ENCODE measurements around the gene CACNA2D4. TPM values are rescaled to one million over a fixed set of nuclear protein-coding genes. Genes with fewer than 3 reads are reported as not detected.

CACNA2D4 gene
- total RNA-seq, 4 donors from 2014 or later = 0.84 to 3.8 (median 3.4) TPM

- no peak for DNase-seq (ENCODE audit: extremely low spot score)
- H3K36me3 ChIP-seq = no peaks in the 10 kb centered on the region
- H3K27me3 ChIP-seq = peaks cover 0 to 9% (median 0%) of the 10 kb centered on the region in 4 donors
- intact Hi-C loops (cut with DNase I) = no loop called here
- H3K4me1 ChIP-seq = no peaks in the 10 kb centered on the region
- H3K9me3 ChIP-seq = no peaks in the 10 kb centered on the region
- WGBS = 89% methylated on average over 7 of the region's 7 CpGs
- no peak for TF ChIP-seq POLR2AphosphoS5 (IDR thresholded peaks at IDR 0.05)
- TF ChIP-seq CTCF (IDR thresholded peaks at IDR 0.05) = no peak
- TF ChIP-seq EP300 (IDR thresholded peaks at IDR 0.05) = no peak
- TF ChIP-seq POLR2A (IDR thresholded peaks at IDR 0.05; ENCODE audit: low read depth) = no peak
- H3K27ac ChIP-seq (replicated peaks in 1 of 4) = no peak overlapping the region
- no peak overlapping the region for H3K4me3 ChIP-seq
Observed at GRCh38 chr12:1872448-1872847, 46.0 kb downstream of the CACNA2D4 start.

- H3K27ac ChIP-seq (replicated peaks in 1 of 4) = no peak overlapping the region
- no peaks in the 10 kb centered on the region for H3K9me3 ChIP-seq
- no peaks in the 10 kb centered on the region for H3K36me3 ChIP-seq
- H3K27me3 ChIP-seq = peaks cover 0 to 11% (median 0%) of the 10 kb centered on the region in 4 donors
- no peaks in the 10 kb centered on the region for H3K4me1 ChIP-seq
- DNase-seq (ENCODE audit: extremely low spot score) = peak; percentile 45
- intact Hi-C loops (cut with DNase I) = no loop called here
- WGBS = 78% methylated on average over 6 of the region's 6 CpGs
- TF ChIP-seq POLR2AphosphoS5 (IDR thresholded peaks at IDR 0.05) (no peak), CTCF (IDR thresholded peaks at IDR 0.05) (no peak)
- H3K4me3 ChIP-seq = no peak overlapping the region
Observed at GRCh38 chr12:1872001-1872400, 46.5 kb downstream of the CACNA2D4 start.

GRCh38 chr12:1870998-1871917 lies 47.2 kb downstream of the CACNA2D4 start:
- H3K27me3 ChIP-seq = peaks cover 0 to 18% (median 0%) of the 10 kb centered on the region in 4 donors
- intact Hi-C loops (cut with DNase I) = no loop called here
- DNase-seq (ENCODE audit: extremely low spot score) = peak; percentile 17
- H3K27ac ChIP-seq (replicated peaks in 1 of 4) = no peak overlapping the region
- TF ChIP-seq POLR2AphosphoS5 (IDR thresholded peaks at IDR 0.05) (no peak), CTCF (IDR thresholded peaks at IDR 0.05) (no peak), POLR2A (IDR thresholded peaks at IDR 0.05; ENCODE audit: low read depth) (no peak), EP300 (IDR thresholded peaks at IDR 0.05) (no peak)
- no peaks in the 10 kb centered on the region for H3K36me3 ChIP-seq
- H3K9me3 ChIP-seq = no peaks in the 10 kb centered on the region
- no peak overlapping the region for H3K4me3 ChIP-seq
- H3K4me1 ChIP-seq = no peaks in the 10 kb centered on the region
- 90% methylated on average over 23 of the region's 24 CpGs for WGBS

GRCh38 chr12:1870086-1870485 lies 48.4 kb downstream of the CACNA2D4 start:
- H3K9me3 ChIP-seq = no peaks in the 10 kb centered on the region
- no peak overlapping the region for H3K4me3 ChIP-seq
- H3K4me1 ChIP-seq = no peaks in the 10 kb centered on the region
- no peak for TF ChIP-seq CTCF (IDR thresholded peaks at IDR 0.05)
- TF ChIP-seq EP300 (IDR thresholded peaks at IDR 0.05) = no peak
- TF ChIP-seq POLR2AphosphoS5 (IDR thresholded peaks at IDR 0.05) = no peak
- TF ChIP-seq POLR2A (IDR thresholded peaks at IDR 0.05; ENCODE audit: low read depth) = no peak
- peaks cover 0 to 24% (median 0%) of the 10 kb centered on the region in 4 donors for H3K27me3 ChIP-seq
- H3K36me3 ChIP-seq = no peaks in the 10 kb centered on the region
- intact Hi-C loops (cut with DNase I) = no loop called here
- 75% methylated on average over 7 of the region's 7 CpGs for WGBS
- peak; percentile 70 for DNase-seq (ENCODE audit: extremely low spot score)
- no peak overlapping the region for H3K27ac ChIP-seq (replicated peaks in 1 of 4)

All from esophagus muscularis mucosa (tissue), 4 donors.